NCI-H2107 treated with DMSO at 0.1 percent for 48 hours (cell line): Measurements from ENCODE around the gene RTP1.
"Not testable (repeated sequence)": the region's sequence is repeated elsewhere in the genome, so short reads cannot be mapped to it uniquely, and the experiment has no call there.

Source experiments
- DNase-seq: peaks from one replicate; lab custom pipeline; 2025; ENCODE audit not compliant: unreplicated experiment; lab: John Stamatoyannopoulos, UW

RTP1 gene, protein sequence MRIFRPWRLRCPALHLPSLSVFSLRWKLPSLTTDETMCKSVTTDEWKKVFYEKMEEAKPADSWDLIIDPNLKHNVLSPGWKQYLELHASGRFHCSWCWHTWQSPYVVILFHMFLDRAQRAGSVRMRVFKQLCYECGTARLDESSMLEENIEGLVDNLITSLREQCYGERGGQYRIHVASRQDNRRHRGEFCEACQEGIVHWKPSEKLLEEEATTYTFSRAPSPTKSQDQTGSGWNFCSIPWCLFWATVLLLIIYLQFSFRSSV

DNA sequence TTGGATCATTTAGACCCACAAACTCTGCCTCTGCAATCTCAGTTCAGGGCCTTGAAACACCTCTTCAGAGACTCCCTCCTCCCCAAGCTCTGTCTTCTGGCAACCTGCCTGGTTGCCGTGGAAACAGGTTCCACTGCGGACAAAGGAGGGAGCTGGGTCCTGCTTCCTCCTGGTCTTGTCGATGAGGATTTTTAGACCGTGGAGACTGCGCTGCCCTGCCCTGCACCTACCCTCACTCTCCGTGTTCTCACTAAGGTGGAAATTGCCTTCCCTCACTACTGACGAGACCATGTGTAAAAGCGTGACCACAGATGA, at the start of gene RTP1:
RTP1 (plus strand) TSS at position 152 of the 315 bp plus-strand sequence; CDS start at position 182, 30 bp downstream.
- DNase-seq = no peak

DNA sequence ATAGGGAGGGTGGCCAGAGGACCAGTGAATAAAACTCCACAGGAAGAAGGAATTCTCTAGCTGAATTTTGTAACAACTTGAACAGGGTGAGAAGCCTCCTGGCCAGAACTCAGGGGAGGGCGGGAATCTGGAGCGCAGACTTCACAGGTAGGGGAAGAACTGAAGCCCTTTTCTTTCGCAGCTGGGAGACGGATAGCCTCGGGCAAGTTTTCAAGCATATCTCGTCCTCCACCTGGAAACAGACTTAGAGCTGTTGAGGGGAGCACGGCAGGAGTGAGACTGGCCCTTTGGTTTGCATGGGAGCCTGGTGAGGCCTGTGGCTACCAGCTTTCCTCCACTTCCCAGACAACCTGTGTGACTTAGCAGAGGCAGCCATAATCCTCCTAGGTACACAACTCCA, 47.1 kb upstream of the RTP1 start:
- DNase-seq = no peak

DNA sequence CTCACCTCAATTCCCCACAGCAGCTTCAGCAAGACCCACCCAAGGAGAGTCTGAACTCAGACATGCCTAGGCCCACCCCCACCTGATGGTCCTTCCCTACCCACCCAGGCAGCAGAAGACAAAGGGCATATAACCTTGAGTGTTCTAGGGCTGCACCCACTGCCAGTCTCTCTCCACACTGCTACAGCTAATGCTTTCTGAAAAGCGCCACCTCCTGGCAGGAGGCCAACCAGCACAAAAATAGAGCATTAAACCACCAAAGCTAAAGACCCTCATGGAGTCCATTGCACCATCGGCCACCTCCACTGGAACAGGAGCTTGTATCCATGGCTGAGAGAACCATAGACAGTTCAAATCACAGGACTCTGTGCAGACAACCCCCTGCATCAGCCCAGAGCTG, 46.7 kb upstream of the RTP1 start:
- DNase-seq = no peak

DNA sequence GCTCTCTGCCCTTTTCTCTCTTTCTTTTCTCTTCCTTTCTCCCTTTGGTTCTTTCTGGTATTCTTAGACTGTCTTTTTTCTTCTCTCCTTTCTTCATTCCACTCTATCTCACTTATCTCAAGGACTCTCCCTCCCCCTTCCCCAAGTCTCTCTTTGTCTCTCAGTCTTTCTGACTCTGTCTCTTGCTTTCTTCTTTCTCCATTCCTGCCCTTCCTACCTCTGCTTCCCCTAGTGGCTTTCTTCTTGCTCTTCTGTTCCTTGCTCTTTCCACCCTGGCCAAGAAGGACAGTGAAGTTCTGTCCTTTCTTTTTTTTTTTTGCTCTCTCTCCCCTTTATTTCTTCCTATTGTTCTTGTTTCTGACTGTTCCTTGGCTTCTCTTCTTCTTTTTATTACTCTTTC, 35.7 kb upstream of the RTP1 start:
- no peak for DNase-seq

DNA sequence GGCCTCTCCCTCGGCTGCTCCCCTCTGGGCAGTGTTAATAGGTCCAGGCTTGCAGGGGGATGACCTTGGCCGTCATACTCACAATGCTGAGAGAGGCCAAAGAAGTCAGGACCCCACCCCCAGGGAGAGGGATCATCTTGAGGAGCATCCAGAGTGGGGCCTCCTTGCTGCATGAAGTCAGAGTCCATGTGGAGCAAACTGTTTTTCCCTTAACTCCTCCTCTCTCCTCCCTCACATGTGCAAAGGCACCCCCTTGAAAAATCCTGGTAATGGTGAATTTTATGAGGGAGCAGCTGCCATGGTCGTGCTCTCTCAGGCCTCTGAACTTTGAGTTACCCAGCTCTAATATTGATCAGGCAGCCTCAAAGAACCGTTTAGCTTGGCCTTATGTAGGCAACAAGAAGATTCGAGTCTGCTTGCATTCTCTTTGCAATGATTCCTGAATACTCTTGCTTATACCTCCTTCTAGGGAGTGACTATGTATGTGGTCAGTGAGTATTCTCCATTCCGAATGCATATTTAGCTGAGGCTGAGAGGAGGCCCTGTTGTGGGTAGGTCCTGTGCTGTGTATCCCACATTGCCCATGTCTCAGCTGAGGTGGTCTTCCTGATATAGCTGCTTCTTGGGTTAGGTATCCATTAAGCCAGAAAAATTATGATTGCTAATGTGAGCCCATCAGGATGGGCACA, 34.9 kb upstream of the RTP1 start:
- no peak for DNase-seq

DNA sequence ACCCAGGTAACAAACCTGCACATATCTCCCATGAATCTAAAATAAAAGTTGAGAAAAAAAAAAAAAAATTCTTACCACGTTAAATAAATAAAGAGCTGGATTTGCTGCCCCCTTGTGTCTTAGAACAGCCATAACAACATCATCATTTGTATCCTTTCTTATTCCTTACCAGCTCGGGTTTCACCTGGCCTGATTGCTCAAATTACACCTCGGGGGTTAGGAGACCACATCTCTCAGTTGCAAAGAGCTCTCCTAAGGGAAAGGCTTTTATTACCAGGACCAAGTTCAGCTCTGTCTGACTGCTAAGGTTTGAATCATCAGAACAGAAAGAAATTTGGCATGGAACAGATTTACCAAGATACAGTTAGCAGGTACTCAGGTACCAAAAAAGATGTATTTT, 32.1 kb upstream of the RTP1 start:
- peak; percentile 99 for DNase-seq

DNA sequence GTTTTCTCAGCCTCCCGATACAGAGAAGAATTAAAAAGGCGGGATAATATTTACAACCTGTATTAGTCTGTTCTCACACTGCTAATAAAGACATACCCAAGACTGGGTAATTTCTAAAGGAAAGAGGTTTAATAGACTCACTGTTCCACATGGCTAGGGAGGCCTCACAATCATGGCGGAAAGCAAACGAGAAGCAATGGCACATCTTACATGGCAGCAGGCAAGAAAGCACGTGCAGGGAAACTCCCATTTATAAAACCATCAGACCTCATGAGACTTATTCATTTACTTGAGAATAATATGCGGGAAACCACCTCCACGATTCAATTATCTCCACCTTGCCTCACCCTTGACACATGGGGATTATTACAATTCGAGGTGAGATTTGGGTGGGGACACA, 30.5 kb upstream of the RTP1 start:
- no peak for DNase-seq

DNA sequence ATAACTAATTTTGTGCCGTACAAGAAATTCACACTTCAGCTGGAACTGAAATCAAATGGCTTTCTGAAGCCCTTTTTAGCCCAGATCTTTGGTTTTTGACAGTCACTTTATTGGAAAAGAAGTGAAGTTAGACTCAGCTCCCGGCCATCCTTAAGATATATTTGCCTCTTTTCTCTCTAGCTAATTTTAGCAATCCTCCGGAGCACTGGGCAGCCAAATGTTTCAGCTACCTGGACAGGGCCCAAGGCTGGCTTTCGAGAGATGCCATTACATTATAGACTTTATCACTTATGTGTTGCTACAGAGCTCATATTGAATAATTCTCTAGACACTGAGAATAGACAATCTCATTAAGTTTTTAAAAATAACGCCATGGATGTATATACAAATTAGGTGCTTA, 29.5 kb upstream of the RTP1 start:
- DNase-seq = no peak

DNA sequence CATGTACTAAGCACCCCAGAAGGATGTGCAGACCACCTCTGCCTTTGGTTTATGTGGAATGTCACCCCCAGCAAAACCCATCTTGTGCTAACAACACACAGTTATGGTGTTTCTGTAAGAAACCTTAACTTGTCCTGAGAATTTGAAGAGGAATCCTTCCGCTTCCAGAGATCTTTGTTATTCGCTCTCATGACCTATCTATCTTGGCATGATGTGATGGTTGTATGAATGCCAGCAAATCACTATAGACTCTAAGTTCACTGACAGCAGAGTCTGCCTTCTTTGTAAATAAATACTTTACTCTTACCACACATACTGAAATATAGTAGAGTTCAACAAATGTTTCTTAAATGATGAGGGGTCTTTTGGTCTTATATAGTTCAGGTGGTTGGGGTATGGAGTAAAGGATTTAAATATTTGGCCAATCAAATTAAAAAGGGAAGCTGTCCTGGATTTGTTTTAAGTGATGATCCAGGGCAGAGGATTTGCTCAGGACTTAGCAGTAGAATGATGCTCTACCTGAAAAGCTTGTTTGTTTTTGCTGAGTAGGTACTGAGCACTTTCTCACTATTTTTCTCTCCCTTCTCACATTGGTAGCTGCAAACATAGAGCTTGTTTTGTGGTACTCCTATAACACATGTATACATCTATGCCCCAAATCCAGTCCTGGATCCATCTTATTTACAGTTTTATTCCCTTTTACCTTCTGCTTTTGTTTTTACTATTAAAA, 27.9 kb upstream of the RTP1 start:
- DNase-seq = no peak

DNA sequence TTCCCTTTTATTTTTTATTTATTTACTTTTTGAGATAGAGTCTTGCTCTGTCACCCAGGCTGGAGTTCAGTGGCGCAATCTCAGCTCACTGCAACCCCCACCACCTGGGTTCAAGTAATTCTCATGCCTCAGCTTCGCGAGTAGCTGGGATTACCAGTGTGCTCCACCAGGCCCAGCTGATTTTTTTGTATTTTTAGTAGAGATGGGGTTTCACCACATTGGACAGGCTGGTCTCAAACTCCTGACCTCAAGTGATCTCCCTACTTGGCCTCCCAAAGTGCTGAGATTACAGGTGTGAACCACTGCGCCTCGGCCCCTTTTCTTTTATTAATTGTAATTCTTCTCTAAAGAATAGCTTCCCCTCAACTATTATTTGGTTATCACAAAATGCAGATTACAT, 26.4 kb upstream of the RTP1 start:
- not testable (repeated sequence) for DNase-seq

DNA sequence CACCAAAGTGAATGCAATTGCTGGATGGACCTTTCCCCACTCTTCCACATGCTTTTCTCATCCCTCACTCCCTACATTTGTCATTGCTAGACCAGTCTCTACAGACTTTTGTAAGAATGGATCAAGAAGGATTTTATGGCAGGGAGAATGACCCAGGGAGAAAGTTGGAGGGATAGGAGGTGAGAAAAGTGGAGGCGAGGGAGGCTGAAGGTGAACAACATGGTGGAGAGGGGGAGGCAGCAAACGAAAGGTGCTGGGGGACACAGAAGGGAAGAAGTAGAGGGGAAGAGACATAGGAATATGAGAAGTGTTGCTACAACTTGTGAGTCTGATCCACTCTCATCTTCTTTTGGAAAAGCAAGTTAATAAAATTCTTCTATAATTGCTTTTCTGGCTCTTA, 24.4 kb upstream of the RTP1 start:
- no peak for DNase-seq

DNA sequence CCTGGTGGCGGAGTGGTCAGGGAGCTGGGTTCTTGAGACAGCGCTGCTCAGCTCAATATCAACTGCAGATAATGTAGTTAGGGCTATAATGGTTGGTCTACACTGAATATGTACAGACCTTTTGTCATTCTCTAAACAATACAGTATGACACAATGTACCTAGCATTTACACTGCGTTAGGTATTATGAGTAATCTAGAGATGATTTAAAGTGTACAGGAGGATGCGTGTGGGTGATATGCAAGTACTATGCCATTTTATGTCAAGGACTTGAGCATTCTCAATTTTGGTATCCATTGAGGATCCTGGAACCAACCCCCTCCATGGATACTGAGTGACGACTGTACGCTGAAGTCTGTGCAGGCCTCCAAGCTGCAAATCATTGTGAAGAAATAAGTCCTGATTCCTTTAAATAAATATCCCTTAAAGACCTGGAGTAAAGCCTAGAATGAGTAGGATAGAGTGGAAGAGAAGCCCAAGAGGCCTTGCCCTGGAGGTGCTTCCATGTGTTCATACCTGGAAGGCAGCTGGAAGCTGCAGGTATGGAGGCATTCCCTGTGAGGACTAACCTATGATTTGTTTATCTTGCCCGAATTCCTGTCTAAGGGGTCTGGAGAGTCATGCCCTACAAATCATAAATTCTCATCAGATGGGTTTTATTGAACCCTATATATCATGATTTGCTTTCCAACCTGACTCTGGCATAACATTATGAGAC, 15.7 kb upstream of the RTP1 start:
- no peak for DNase-seq

DNA sequence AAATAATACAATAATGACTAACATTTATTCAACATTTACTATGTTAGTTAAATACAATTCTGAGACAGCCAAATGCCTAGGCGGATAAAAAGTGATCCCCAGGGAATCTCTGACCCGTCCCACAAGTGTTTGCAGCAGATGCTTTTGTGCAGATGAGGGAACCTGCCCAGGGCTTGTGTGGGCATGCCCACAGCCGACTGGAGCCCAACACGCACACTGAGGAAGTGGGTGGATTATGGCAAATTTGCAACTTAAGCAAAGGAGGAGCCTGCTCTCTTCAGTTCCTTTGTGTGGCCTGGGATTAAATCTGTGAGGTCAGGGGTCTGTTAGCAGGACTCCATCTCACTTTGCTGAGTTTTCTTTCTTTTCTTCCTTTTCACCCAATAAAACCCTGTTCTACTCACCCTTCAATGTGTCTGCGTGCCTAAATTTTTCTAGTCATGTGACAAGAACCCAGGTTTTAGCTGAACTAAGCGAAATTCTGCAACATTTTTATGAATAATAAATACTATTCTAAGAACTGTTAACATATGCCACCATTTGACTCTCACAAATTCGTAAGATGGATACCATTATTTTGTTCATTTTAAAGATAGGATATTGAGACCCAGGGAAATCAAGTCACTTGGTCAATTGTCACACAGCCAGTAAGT, 13.9 kb upstream of the RTP1 start:
- DNase-seq = peak; percentile 51

DNA sequence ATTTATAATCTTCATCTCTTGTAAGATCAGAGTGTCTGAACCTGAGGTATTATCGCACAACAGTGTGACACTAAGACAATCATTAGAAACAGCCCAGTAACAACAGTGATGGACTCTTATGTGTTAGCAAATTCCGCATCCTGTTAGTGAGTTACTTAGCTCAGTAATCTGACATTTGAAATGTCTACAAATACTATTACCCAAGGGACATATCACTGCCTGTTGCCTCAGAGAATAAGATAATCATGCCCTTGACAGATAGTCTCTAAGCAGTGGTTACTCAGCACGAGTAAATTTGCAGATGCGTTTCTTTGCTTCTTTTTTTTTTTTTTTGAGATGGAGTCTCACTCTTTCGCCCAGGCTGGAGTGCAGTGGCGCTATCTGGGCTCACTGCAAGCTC, 13.4 kb upstream of the RTP1 start:
- DNase-seq = no peak

DNA sequence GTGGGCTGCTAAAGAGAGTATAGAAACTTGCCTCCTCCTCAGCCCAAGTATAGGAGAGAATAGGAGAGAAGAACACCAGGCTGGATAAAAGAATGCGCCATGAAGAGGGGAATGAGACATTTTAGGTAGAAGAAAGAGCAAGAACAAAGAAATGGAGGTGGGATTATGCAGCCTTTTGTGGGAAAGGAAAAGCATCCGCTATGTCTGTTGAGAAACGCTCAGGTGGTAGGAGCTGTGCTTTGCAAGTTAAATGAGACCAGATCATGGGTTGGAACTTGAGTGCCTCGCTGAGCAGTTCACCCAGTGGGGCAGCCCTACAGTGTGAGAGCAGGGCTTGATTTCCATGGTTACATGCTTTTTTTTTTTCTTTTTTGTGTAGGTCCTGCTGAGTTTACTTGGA, 11.5 kb upstream of the RTP1 start:
- DNase-seq = no peak

DNA sequence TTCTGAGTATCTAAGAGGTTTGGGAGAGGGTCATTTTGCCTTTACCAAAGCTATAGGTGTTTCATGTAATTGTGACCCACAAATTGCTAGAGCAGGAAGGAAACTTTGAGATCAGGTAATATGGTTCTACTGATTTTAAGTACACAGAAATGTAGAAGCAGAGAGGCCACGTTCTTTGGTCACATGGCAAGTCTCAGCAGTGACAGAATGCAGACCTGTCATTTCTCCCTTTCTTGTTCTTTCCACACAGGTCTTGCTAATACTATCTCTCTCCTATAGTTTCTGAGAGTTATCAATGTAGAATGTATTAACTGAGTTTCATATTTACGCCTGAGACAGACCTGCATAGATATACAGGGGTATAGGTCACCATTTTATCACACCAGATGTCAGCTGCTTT, 10.9 kb upstream of the RTP1 start:
- DNase-seq = no peak

DNA sequence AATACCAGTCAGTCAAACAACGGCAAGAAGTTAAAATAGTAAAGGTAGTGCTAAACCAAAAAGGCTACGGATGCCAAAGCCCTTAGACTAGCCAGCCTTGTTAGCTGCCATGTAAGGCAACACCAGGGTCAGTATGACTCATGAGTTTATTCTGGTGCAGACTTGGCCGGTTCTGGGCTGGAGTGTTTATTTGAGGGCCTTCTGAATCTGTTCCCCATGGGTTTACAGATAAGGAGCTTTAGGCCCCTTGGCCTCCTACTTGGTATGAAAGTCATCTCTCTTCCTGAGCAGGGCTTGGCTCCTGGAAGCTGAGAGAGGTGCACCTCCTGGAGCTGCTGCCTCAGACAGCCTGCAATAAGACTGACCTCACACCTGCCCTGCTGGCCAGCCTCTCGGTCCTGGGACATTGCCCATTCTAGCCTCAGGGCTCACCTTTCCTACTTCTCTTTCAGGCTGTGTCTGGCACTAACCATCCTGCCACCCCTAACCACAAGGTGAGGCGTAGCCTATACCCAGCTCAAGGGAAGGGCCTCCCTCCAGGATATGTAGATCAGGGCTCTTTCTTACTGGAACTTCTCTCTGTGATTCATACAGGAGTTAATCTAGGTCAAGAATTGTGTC, 10.4 kb upstream of the RTP1 start:
- DNase-seq = no peak

DNA sequence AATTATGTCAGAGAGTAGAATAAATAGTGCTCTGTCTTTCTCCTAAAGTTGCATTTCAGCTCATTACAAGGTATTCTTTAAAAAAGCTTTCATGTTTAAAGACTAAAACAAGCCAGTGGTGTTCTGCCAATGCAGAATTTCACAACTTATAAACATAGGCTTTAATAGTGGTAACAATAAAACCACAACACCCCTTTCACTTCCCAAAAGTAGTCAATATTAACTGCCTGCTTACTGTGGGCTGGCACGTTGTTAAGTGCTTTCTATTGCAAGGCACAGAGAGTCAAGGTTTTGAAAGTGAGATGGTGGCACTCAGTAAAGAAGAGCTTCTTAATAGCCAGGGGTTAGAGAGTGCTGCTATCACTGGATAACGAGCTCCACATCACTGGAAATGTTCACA, 8.4 kb upstream of the RTP1 start:
- DNase-seq = peak; percentile 76

DNA sequence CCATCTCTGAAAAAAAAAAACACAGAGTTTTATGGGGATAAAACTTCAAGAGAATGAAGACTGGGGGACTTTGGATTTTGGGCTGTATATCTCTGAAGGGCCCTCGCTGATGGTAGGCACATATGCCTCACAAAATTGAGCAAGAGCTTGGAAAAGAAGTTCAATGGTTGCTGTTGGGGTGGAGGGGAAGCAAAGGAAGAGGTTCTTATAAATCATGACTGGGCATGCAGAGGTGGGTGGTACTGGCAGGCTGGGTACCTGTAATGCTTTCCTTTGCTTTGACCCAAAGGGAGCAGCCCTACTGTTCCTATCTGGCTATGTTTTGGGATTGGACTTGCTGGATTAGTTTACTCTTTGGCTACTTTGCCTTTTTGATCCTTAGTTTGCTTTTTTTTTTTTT, 6.0 kb upstream of the RTP1 start:
- no peak for DNase-seq

DNA sequence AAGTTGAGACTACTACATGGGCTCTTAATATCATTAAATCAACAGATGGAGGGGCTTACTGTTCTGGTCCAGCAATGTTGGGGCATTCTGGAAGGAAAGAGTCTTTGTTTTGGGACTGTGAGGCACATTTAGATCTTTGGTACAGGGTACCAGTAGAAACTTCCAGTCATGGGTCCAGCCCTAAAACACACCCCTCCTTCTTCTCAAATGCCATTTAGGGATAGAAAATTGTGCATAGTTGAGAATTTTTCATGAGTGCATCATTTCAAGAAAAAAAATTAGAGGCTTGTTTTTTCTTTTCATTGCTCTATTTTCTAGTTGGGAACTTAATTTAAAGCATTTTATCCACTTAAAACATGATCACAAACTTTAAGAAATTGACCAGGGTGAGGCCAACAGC, 4.1 kb upstream of the RTP1 start:
- DNase-seq = no peak
